K562 (cell line): ENCODE data around the gene PLK1. TPM values are rescaled to one million over a fixed set of nuclear protein-coding genes. Genes with fewer than 3 reads are reported as not detected.
A peak's percentile ranks its signal among the peaks of the same experiment; 100 is the strongest.

Experiments
- ELF2 ChIP-seq: fragments of 250-450 bp; sonication (Bioruptor Pico); IDR thresholded peaks from 2 replicates; pipeline ENCODE4 v1.5.0; 2021; ENCODE audit warnings: mild to moderate bottlenecking
- ETV5 ChIP-seq: sonication (generic); formaldehyde crosslinking; IDR thresholded peaks from 2 replicates; pipeline ENCODE4 v1.4.0; 2020; ENCODE audit warnings: low read depth, mild to moderate bottlenecking, missing genetic modification reagents
- LEF1 ChIP-seq: fragments of 450-650 bp; IDR thresholded peaks from 2 replicates; pipeline ENCODE4 v1.6.1; 2016; ENCODE audit warnings: mild to moderate bottlenecking
- MBD2 ChIP-seq: sonication (generic); IDR thresholded peaks from 2 replicates; pipeline ENCODE4 v1.6.1; 2016; ENCODE audit warnings: low read depth, borderline replicate concordance
- MTA1 ChIP-seq: fragments of 450-650 bp; IDR thresholded peaks from 2 replicates; pipeline ENCODE4 v1.6.1; 2017; ENCODE audit warnings: borderline replicate concordance
- NCOA6 ChIP-seq: fragments of 450-650 bp; IDR thresholded peaks from 2 replicates; pipeline ENCODE4 v1.6.1; 2017; ENCODE audit warnings: mild to moderate bottlenecking
- PHF21A ChIP-seq: fragments of 450-650 bp; IDR thresholded peaks from 2 replicates; pipeline ENCODE4 v1.6.1; 2017; ENCODE audit warnings: low read depth, borderline replicate concordance
- RBM39 ChIP-seq: fragments of 200-400 bp; formaldehyde crosslinking; optimal IDR thresholded peaks from 2 replicates; pipeline ENCODE3; 2018; ENCODE audit warnings: low read depth, low read length
- TAF15 ChIP-seq: fragments of 200-400 bp; formaldehyde crosslinking; IDR thresholded peaks from 2 replicates; pipeline ENCODE4 v1.6.1; 2017; ENCODE audit warnings: mild to moderate bottlenecking, low read depth, low read length, moderate library complexity
- TCF3 ChIP-seq: sonication (generic); formaldehyde crosslinking; IDR thresholded peaks from 2 replicates; pipeline ENCODE4 v1.4.0; 2020; ENCODE audit warnings: mild to moderate bottlenecking, missing genetic modification reagents
- U2AF2 ChIP-seq: fragments of 200-400 bp; formaldehyde crosslinking; optimal IDR thresholded peaks from 2 replicates; pipeline ENCODE3; 2017; ENCODE audit warnings: low read depth, mild to moderate bottlenecking, low read length
- ZNF707 ChIP-seq: fragments of 250-450 bp; sonication (Bioruptor Pico); conservative IDR thresholded peaks from 2 replicates; pipeline ENCODE4 v1.8.0; 2022; ENCODE audit warnings: inconsistent platforms, mild to moderate bottlenecking, moderate library complexity
- ZNF780A ChIP-seq: fragments of 250-450 bp; sonication (Bioruptor Pico); IDR thresholded peaks from 2 replicates; pipeline ENCODE4 v1.5.0; 2021; ENCODE audit warnings: mild to moderate bottlenecking
- polyA plus RNA-seq, 8 experiments: library from polyadenylated mRNA; depleted of rRNA in 4 of 8; stranded (reverse) in 5 of 8; unstranded in 3 of 8; fragments of >200 nt; fragmentation: Nextera tagmentation in 2 of 8; fragmentation: Illumina TruSeq in 1 of 8; extraction: Ambion mirVana in 2 of 8; extraction: Trizol in 1 of 8; gene quantifications; 2 replicates each; pipeline versions ENCODE4 v1.2.1 to v1.2.3, GENCODE V29; 2011 to 2014; ENCODE audit warnings: inconsistent platforms in 1 of 8, missing spikeins in 1 of 8
- total RNA-seq, 7 experiments: library from RNA; depleted of rRNA in 6 of 7; stranded (reverse); fragments of >200 nt in 6 of 7; fragmentation: Illumina TruSeq in 2 of 7; extraction: Trizol in 2 of 7; gene quantifications; 2 replicates each; pipeline versions ENCODE4 v1.2.1 to v1.2.3, GENCODE V29; 2011 to 2021; ENCODE audit warnings: low replicate concordance in 1 of 7
- TF ChIP-seq, protein P1 (sequence below): fragments of 450-650 bp; formaldehyde crosslinking; IDR thresholded peaks from 2 replicates; pipeline ENCODE4 v1.4.0; 2020; ENCODE audit warnings: mild to moderate bottlenecking, moderate library complexity
- TF ChIP-seq, protein P2 (sequence below): fragments of 450-650 bp; IDR thresholded peaks from 2 replicates; pipeline ENCODE4 v1.6.1; 2018; ENCODE audit warnings: mild to moderate bottlenecking, low read depth; ENCODE audit not compliant: partially characterized antibody
- TF ChIP-seq, protein P3 (sequence below): fragments of 450-650 bp; formaldehyde crosslinking; IDR thresholded peaks from 2 replicates; pipeline ENCODE4 v1.4.0; 2020; ENCODE audit warnings: mild to moderate bottlenecking, mixed read lengths
- TF ChIP-seq, protein P4 (sequence below): sonication (generic); formaldehyde crosslinking; IDR thresholded peaks from 2 replicates; pipeline ENCODE4 v1.8.0; 2022; ENCODE audit warnings: mild to moderate bottlenecking, low read depth, missing genetic modification reagents
- TF ChIP-seq, protein P5 (sequence below): fragments of 450-650 bp; IDR thresholded peaks from 2 replicates; pipeline ENCODE4 v1.6.1; 2016; ENCODE audit warnings: antibody characterized with exemption
- TF ChIP-seq, protein P6 (sequence below): fragments of 450-650 bp; formaldehyde crosslinking; IDR thresholded peaks from 2 replicates; pipeline ENCODE4 v1.4.0; 2022; ENCODE audit warnings: mild to moderate bottlenecking, moderate library complexity

The PLK1 gene
- total and polyA plus RNA-seq, 9 of the 15 experiments (the other 6 are each of a cell fraction or from before 2014, with no cell fraction given) = 13.6 to 212 (median 45.5) TPM

DNA sequence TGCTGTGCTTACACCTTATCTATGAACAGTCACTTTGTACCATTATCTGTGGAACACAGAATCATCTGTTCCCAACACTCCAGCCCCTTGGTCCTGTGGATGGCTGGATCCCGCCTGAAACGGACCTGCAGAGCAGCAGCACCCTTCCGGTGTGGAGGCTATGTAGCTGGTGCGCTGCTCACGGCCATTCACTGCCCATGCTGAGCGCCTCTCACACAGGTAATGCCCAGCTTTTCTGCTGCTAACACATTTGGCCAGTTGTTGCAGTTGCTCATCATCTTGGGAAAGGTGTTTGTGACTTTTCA is 11.4 kb upstream of the PLK1 start (continued):
- TF ChIP-seq, protein P1, sequence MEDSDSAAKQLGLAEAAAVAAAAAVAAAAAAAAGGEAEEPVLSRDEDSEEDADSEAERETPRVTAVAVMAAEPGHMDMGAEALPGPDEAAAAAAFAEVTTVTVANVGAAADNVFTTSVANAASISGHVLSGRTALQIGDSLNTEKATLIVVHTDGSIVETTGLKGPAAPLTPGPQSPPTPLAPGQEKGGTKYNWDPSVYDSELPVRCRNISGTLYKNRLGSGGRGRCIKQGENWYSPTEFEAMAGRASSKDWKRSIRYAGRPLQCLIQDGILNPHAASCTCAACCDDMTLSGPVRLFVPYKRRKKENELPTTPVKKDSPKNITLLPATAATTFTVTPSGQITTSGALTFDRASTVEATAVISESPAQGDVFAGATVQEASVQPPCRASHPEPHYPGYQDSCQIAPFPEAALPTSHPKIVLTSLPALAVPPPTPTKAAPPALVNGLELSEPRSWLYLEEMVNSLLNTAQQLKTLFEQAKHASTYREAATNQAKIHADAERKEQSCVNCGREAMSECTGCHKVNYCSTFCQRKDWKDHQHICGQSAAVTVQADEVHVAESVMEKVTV (CRISPR knock-in tag) = no peak
- TF ChIP-seq, protein P2, sequence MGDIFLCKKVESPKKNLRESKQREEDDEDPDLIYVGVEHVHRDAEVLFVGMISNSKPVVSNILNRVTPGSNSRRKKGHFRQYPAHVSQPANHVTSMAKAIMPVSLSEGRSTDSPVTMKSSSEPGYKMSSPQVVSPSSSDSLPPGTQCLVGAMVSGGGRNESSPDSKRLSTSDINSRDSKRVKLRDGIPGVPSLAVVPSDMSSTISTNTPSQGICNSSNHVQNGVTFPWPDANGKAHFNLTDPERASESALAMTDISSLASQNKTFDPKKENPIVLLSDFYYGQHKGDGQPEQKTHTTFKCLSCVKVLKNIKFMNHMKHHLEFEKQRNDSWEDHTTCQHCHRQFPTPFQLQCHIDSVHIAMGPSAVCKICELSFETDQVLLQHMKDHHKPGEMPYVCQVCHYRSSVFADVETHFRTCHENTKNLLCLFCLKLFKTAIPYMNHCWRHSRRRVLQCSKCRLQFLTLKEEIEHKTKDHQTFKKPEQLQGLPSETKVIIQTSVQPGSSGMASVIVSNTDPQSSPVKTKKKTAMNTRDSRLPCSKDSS = no peak
- peak; percentile 64 for TF ChIP-seq ETV5 (CRISPR knock-in tag)
- TF ChIP-seq, protein P3, sequence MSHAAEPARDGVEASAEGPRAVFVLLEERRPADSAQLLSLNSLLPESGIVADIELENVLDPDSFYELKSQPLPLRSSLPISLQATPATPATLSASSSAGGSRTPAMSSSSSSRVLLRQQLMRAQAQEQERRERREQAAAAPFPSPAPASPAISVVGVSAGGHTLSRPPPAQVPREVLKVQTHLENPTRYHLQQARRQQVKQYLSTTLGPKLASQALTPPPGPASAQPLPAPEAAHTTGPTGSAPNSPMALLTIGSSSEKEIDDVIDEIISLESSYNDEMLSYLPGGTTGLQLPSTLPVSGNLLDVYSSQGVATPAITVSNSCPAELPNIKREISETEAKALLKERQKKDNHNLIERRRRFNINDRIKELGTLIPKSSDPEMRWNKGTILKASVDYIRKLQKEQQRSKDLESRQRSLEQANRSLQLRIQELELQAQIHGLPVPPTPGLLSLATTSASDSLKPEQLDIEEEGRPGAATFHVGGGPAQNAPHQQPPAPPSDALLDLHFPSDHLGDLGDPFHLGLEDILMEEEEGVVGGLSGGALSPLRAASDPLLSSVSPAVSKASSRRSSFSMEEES (CRISPR knock-in tag) = no peak
- peak; percentile 55; the same call in 1 of the 2 replicates for TF ChIP-seq MBD2
- TF ChIP-seq TAF15 = no peak
- TF ChIP-seq, protein P4, sequence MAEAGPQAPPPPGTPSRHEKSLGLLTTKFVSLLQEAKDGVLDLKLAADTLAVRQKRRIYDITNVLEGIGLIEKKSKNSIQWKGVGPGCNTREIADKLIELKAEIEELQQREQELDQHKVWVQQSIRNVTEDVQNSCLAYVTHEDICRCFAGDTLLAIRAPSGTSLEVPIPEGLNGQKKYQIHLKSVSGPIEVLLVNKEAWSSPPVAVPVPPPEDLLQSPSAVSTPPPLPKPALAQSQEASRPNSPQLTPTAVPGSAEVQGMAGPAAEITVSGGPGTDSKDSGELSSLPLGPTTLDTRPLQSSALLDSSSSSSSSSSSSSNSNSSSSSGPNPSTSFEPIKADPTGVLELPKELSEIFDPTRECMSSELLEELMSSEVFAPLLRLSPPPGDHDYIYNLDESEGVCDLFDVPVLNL (CRISPR knock-in tag) = no peak
- TF ChIP-seq ZNF707 (CRISPR knock-in tag) = no peak
- TF ChIP-seq TCF3 (CRISPR knock-in tag) = peak; percentile 98
- TF ChIP-seq LEF1 = no peak
- TF ChIP-seq, protein P5, sequence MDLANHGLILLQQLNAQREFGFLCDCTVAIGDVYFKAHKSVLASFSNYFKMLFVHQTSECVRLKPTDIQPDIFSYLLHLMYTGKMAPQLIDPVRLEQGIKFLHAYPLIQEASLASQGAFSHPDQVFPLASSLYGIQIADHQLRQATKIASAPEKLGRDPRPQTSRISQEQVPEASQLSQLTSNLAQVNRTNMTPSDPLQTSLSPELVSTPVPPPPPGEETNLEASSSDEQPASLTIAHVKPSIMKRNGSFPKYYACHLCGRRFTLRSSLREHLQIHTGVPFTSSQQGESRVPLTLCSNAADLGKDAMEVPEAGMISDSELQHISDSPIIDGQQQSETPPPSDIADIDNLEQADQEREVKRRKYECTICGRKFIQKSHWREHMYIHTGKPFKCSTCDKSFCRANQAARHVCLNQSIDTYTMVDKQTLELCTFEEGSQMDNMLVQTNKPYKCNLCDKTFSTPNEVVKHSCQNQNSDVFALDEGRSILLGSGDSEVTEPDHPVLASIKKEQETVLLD = no peak
- TF ChIP-seq NCOA6 = no peak
- no peak for TF ChIP-seq RBM39
- no peak for TF ChIP-seq ELF2
- TF ChIP-seq PHF21A = no peak
- TF ChIP-seq MTA1 = no peak
- TF ChIP-seq, protein P6, sequence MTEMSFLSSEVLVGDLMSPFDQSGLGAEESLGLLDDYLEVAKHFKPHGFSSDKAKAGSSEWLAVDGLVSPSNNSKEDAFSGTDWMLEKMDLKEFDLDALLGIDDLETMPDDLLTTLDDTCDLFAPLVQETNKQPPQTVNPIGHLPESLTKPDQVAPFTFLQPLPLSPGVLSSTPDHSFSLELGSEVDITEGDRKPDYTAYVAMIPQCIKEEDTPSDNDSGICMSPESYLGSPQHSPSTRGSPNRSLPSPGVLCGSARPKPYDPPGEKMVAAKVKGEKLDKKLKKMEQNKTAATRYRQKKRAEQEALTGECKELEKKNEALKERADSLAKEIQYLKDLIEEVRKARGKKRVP (CRISPR knock-in tag) = no peak
- TF ChIP-seq ZNF780A (CRISPR knock-in tag) = no peak
- no peak for TF ChIP-seq U2AF2
